K562 (cell line): ENCODE data around the gene PARD3. TPM values are rescaled to one million over a fixed set of nuclear protein-coding genes. Genes with fewer than 3 reads are reported as not detected.

Source experiments
- ATAC-seq: fragments of 200-7000 bp; cut with Tn5 transposase; 3 replicates; pipeline ENCODE4 v1.9.1; 2020; ENCODE audit warnings: moderate library complexity
- BruUV-seq: library from RNA; stranded (reverse); fragments of 400-500 nt; replicated peaks from 2 replicates; lab custom pipeline; 2021; lab: Mats Ljungman, UMichigan
- CTCF ChIA-PET: fragments of 300-600 bp; formaldehyde crosslinking; extraction: SDS; loops from one replicate; lab custom pipeline; 2021; ENCODE audit warnings: low intra/inter-chr PET ratio; lab: Yijun Ruan, JAX
- POLR2A ChIA-PET: fragments of 300-600, 350-650 bp; sonication (Branson Sonifier 250); formaldehyde crosslinking; extraction: SDS; loops from one replicate; lab custom pipeline; 2021; ENCODE audit warnings: antibody characterized with exemption, inconsistent platforms; lab: Yijun Ruan, JAX
- DNase-seq, 4 experiments: peaks; one replicate each; pipeline versions ENCODE4 v3.0.0 to v3.0.0-alpha.2; 2011 to 2018; ENCODE audit warnings: low spot score in 3 of 4, mixed read lengths in 3 of 4; ENCODE audit errors: extremely low read depth in 1 of 4
- FAIRE-seq: peaks from 2 replicates; lab custom pipeline; 2011; peaks lifted over from hg19 to GRCh38; lab: Jason Lieb, UNC
- H2AFZ ChIP-seq: 2 replicates; pipeline ENCODE4 v1.6.0; 2011; ENCODE audit warnings: low read depth, low read length, control low read depth, inconsistent platforms
- H3K27ac ChIP-seq: fragments of 200-600 bp; 3 replicates; pipeline ENCODE4 v1.8.0; 2011; ENCODE audit warnings: low read depth, mild to moderate bottlenecking, control low read depth, inconsistent platforms, low read length, moderate library complexity, mixed read lengths; ENCODE audit errors: extremely low read depth
- H3K27me3 ChIP-seq, 2 experiments: fragments of 300-600 bp in 1 of 2; 2 replicates in 1 of 2; 3 replicates in 1 of 2; pipeline versions ENCODE4 v1.6.0 to v1.8.0; 2011; ENCODE audit warnings: inconsistent platforms in 2 of 2, low read length in 2 of 2, mild to moderate bottlenecking in 1 of 2, mixed read lengths in 1 of 2, moderate library complexity in 1 of 2; ENCODE audit not compliant: control insufficient read depth in 2 of 2, insufficient read depth in 2 of 2
- H3K36me3 ChIP-seq: fragments of 300-600 bp; 3 replicates; pipeline ENCODE4 v1.8.0; 2011; ENCODE audit warnings: mild to moderate bottlenecking, low read length, inconsistent platforms; ENCODE audit not compliant: control insufficient read depth, insufficient read depth
- H3K4me1 ChIP-seq, 2 experiments: fragments of 200-600 bp in 1 of 2; replicated peaks in 1 of 2; 2 replicates in 1 of 2; 3 replicates in 1 of 2; pipeline versions ENCODE4 v1.5.1 to v1.8.0; 2011; ENCODE audit warnings: inconsistent platforms in 2 of 2, low read length in 2 of 2, mild to moderate bottlenecking in 1 of 2, mixed read lengths in 1 of 2, moderate library complexity in 1 of 2; ENCODE audit not compliant: control insufficient read depth in 2 of 2, insufficient read depth in 2 of 2
- H3K4me2 ChIP-seq: 2 replicates; pipeline ENCODE4 v1.6.1; 2011; ENCODE audit warnings: low read length, control low read depth, inconsistent platforms, mixed read lengths; ENCODE audit not compliant: insufficient read depth
- H3K4me3 ChIP-seq: fragments of 200-600 bp; sonication (generic), shearing (Covaris generic); 2 replicates; pipeline ENCODE4 v1.5.1; 2016; ENCODE audit warnings: control low read depth, inconsistent platforms
- H3K79me2 ChIP-seq: fragments of 200-600 bp; 3 replicates; pipeline ENCODE4 v1.8.0; 2011; ENCODE audit warnings: low read length, inconsistent platforms; ENCODE audit not compliant: control insufficient read depth, insufficient read depth
- H3K9ac ChIP-seq, 2 experiments: 2 replicates each; pipeline versions ENCODE4 v1.6.0 to v1.6.1; 2011; ENCODE audit warnings: low read depth in 2 of 2, low read length in 2 of 2, control low read depth in 1 of 2, inconsistent platforms in 1 of 2, mild to moderate bottlenecking in 1 of 2, mixed read lengths in 1 of 2; ENCODE audit not compliant: insufficient read depth in 1 of 2
- H3K9me1 ChIP-seq: one replicate; pipeline ENCODE4 v1.6.0; 2011; ENCODE audit warnings: inconsistent platforms, mild to moderate bottlenecking, low read length, moderate library complexity; ENCODE audit not compliant: control insufficient read depth, insufficient read depth
- H3K9me3 ChIP-seq: replicated peaks from 2 replicates; pipeline ENCODE4 v1.5.1; 2011; ENCODE audit warnings: low read depth, low read length, inconsistent platforms; ENCODE audit not compliant: control insufficient read depth, insufficient read depth
- H4K20me1 ChIP-seq: replicated peaks from 2 replicates; pipeline ENCODE4 v1.6.1; 2011; ENCODE audit warnings: low read length, inconsistent platforms, mixed read lengths; ENCODE audit not compliant: control insufficient read depth, insufficient read depth
- FUS ChIP-seq: fragments of 200-400 bp; formaldehyde crosslinking; optimal IDR thresholded peaks from 2 replicates; pipeline ENCODE3; 2017; ENCODE audit warnings: low read depth, low read length
- MYBL2 ChIP-seq, 2 experiments: fragments of 450-650 bp in 1 of 2; sonication (generic) in 1 of 2; formaldehyde crosslinking in 1 of 2; IDR thresholded peaks; 2 replicates each; pipeline versions ENCODE4 v1.6.1 to v1.8.1; 2017 to 2022; ENCODE audit warnings: borderline replicate concordance in 1 of 2, inconsistent platforms in 1 of 2, low read depth in 1 of 2, mild to moderate bottlenecking in 1 of 2, missing genetic modification reagents in 1 of 2, moderate library complexity in 1 of 2
- NUFIP1 ChIP-seq: fragments of 450-650 bp; IDR thresholded peaks from 2 replicates; pipeline ENCODE4 v1.6.1; 2018; ENCODE audit not compliant: partially characterized antibody
- TAF7 ChIP-seq: fragments of 450-650 bp; IDR thresholded peaks from 2 replicates; pipeline ENCODE4 v1.6.1; 2016; ENCODE audit warnings: missing genetic modification characterization, missing compliant biosample characterization
- ZNF197 ChIP-seq: fragments of 200-800 bp; sonication (Bioruptor generic); IDR thresholded peaks from 2 replicates; pipeline ENCODE4 v1.6.1; 2016; ENCODE audit warnings: low read depth, missing genetic modification characterization, missing compliant biosample characterization
- ZNF583 ChIP-seq: fragments of 250-450 bp; sonication (Bioruptor Pico); IDR thresholded peaks from 2 replicates; pipeline ENCODE4 v1.4.0; 2020
- ZSCAN32 ChIP-seq: fragments of 450-650 bp; formaldehyde crosslinking; IDR thresholded peaks from 2 replicates; pipeline ENCODE4 v1.4.0; 2020; ENCODE audit warnings: mild to moderate bottlenecking, moderate library complexity
- WGBS: fragments of 100-300 bp; shearing (Covaris generic); methylation state at CpG from one replicate; pipeline ENCODE4 v1.1.6; 2016; ENCODE audit warnings: low coverage, mixed read lengths; ENCODE audit not compliant: insufficient coverage; ENCODE audit errors: missing lambda C conversion rate; 5-methylcytosine and 5-hydroxymethylcytosine counted together
- in situ Hi-C: fragments of 300-500 bp; cut with MboI; formaldehyde crosslinking; loops from 4 replicates; pipeline ENCODE4 v1.15.0; 2018; ENCODE audit warnings: inconsistent platforms, mixed read lengths
- intact Hi-C: fragments of 100-400 bp; cut with micrococcal nuclease; formaldehyde crosslinking; loops from 2 replicates; pipeline ENCODE4 v1.14.2; 2022
- polyA plus RNA-seq, 8 experiments: library from polyadenylated mRNA; depleted of rRNA in 4 of 8; stranded (reverse) in 5 of 8; unstranded in 3 of 8; fragments of >200 nt; fragmentation: Nextera tagmentation in 2 of 8; fragmentation: Illumina TruSeq in 1 of 8; extraction: Ambion mirVana in 2 of 8; extraction: Trizol in 1 of 8; gene quantifications; 2 replicates each; pipeline versions ENCODE4 v1.2.1 to v1.2.3, GENCODE V29; 2011 to 2014; ENCODE audit warnings: inconsistent platforms in 1 of 8, missing spikeins in 1 of 8
- total RNA-seq, 7 experiments: library from RNA; depleted of rRNA in 6 of 7; stranded (reverse); fragments of >200 nt in 6 of 7; fragmentation: Illumina TruSeq in 2 of 7; extraction: Trizol in 2 of 7; gene quantifications; 2 replicates each; pipeline versions ENCODE4 v1.2.1 to v1.2.3, GENCODE V29; 2011 to 2021; ENCODE audit warnings: low replicate concordance in 1 of 7
- TF ChIP-seq, protein P1 (sequence below): fragments of 200-400 bp; formaldehyde crosslinking; IDR thresholded peaks from 2 replicates; pipeline ENCODE4 v1.6.1; 2017; ENCODE audit warnings: mild to moderate bottlenecking, low read depth, low read length, moderate library complexity
- TF ChIP-seq, protein P2 (sequence below): fragments of 150-350 bp; conservative IDR thresholded peaks from 2 replicates; pipeline ENCODE4 v1.6.1; 2014; ENCODE audit warnings: low read length
- TF ChIP-seq, protein P3 (sequence below): fragments of 250-450 bp; sonication (Bioruptor Pico); IDR thresholded peaks from 2 replicates; pipeline ENCODE4 v1.8.0; 2022; ENCODE audit warnings: inconsistent platforms
- TF ChIP-seq, protein P4 (sequence below), 2 experiments: fragments of 150-350 bp in 1 of 2; IDR thresholded peaks; 2 replicates each; pipeline ENCODE4 v1.6.1; 2012 to 2016; ENCODE audit warnings: low read depth in 2 of 2, low read length in 2 of 2, mild to moderate bottlenecking in 1 of 2, moderate library complexity in 1 of 2

PARD3 gene
- total and polyA plus RNA-seq, 9 of the 15 experiments (the other 6 are each of a cell fraction or from before 2014, with no cell fraction given) = 2.7 to 11.7 (median 7.7) TPM

DNA sequence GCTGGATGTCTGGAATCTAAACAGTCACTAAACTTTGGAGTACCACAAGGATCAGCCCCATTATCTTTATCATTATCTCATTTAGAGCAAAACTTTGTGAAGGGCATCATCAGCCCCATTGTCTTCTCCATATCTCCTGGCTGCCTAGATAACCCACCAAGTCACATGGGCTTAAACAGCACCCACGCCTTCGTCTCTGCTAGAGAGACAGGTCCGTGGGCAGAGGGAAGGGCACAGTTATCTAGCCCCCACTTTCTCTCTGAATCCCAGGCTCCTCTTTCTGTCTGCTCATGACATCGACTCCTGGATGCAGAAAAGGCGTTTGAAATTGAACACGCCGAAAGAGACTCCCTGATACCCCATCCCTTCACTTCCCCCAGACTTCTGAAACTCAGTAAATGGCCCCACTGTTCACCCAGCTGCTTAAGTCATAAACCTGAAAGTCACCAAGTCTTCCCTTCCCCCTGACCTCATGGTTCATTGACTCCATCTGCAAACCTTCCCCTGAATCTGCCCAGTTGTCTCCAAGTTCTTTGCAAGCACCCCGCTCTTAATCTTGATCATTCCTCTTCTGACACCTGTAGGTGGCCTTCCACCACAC, 20.9 kb upstream of the PARD3 start:
- H3K4me2 ChIP-seq = no peak overlapping the region
- no peak for DNase-seq
- no peaks in the 10 kb centered on the region for H4K20me1 ChIP-seq
- CTCF ChIA-PET = no interaction called here
- intact Hi-C loops = no loop called here
- H2AFZ ChIP-seq = no peak overlapping the region
- no peak overlapping the region for H3K27ac ChIP-seq
- FAIRE-seq = no peak
- ATAC-seq = no peak
- H3K9me3 ChIP-seq = no peaks in the 10 kb centered on the region
- BruUV-seq = no TSS peak
- TF ChIP-seq MYBL2 (IDR thresholded peaks at IDR 0.05; ENCODE audit: low read depth) (no peak), MYBL2 (CRISPR knock-in tag; IDR thresholded peaks at IDR 0.05; ENCODE audit: borderline replicate concordance) (no peak), ZSCAN32 (CRISPR knock-in tag) (no peak), NUFIP1 (no peak), ZNF197 (no peak), ZNF583 (CRISPR knock-in tag) (no peak), FUS (no peak), TAF7 (tag) (no peak)
- TF ChIP-seq, protein P1, sequence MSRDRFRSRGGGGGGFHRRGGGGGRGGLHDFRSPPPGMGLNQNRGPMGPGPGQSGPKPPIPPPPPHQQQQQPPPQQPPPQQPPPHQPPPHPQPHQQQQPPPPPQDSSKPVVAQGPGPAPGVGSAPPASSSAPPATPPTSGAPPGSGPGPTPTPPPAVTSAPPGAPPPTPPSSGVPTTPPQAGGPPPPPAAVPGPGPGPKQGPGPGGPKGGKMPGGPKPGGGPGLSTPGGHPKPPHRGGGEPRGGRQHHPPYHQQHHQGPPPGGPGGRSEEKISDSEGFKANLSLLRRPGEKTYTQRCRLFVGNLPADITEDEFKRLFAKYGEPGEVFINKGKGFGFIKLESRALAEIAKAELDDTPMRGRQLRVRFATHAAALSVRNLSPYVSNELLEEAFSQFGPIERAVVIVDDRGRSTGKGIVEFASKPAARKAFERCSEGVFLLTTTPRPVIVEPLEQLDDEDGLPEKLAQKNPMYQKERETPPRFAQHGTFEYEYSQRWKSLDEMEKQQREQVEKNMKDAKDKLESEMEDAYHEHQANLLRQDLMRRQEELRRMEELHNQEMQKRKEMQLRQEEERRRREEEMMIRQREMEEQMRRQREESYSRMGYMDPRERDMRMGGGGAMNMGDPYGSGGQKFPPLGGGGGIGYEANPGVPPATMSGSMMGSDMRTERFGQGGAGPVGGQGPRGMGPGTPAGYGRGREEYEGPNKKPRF = no peak
- TF ChIP-seq, protein P2, sequence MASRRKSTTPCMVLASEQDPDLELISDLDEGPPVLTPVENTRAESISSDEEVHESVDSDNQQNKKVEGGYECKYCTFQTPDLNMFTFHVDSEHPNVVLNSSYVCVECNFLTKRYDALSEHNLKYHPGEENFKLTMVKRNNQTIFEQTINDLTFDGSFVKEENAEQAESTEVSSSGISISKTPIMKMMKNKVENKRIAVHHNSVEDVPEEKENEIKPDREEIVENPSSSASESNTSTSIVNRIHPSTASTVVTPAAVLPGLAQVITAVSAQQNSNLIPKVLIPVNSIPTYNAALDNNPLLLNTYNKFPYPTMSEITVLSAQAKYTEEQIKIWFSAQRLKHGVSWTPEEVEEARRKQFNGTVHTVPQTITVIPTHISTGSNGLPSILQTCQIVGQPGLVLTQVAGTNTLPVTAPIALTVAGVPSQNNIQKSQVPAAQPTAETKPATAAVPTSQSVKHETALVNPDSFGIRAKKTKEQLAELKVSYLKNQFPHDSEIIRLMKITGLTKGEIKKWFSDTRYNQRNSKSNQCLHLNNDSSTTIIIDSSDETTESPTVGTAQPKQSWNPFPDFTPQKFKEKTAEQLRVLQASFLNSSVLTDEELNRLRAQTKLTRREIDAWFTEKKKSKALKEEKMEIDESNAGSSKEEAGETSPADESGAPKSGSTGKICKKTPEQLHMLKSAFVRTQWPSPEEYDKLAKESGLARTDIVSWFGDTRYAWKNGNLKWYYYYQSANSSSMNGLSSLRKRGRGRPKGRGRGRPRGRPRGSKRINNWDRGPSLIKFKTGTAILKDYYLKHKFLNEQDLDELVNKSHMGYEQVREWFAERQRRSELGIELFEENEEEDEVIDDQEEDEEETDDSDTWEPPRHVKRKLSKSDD = no peak
- TF ChIP-seq, protein P3, sequence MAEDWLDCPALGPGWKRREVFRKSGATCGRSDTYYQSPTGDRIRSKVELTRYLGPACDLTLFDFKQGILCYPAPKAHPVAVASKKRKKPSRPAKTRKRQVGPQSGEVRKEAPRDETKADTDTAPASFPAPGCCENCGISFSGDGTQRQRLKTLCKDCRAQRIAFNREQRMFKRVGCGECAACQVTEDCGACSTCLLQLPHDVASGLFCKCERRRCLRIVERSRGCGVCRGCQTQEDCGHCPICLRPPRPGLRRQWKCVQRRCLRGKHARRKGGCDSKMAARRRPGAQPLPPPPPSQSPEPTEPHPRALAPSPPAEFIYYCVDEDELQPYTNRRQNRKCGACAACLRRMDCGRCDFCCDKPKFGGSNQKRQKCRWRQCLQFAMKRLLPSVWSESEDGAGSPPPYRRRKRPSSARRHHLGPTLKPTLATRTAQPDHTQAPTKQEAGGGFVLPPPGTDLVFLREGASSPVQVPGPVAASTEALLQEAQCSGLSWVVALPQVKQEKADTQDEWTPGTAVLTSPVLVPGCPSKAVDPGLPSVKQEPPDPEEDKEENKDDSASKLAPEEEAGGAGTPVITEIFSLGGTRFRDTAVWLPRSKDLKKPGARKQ (CRISPR knock-in tag) = no peak
- TF ChIP-seq, protein P4, sequence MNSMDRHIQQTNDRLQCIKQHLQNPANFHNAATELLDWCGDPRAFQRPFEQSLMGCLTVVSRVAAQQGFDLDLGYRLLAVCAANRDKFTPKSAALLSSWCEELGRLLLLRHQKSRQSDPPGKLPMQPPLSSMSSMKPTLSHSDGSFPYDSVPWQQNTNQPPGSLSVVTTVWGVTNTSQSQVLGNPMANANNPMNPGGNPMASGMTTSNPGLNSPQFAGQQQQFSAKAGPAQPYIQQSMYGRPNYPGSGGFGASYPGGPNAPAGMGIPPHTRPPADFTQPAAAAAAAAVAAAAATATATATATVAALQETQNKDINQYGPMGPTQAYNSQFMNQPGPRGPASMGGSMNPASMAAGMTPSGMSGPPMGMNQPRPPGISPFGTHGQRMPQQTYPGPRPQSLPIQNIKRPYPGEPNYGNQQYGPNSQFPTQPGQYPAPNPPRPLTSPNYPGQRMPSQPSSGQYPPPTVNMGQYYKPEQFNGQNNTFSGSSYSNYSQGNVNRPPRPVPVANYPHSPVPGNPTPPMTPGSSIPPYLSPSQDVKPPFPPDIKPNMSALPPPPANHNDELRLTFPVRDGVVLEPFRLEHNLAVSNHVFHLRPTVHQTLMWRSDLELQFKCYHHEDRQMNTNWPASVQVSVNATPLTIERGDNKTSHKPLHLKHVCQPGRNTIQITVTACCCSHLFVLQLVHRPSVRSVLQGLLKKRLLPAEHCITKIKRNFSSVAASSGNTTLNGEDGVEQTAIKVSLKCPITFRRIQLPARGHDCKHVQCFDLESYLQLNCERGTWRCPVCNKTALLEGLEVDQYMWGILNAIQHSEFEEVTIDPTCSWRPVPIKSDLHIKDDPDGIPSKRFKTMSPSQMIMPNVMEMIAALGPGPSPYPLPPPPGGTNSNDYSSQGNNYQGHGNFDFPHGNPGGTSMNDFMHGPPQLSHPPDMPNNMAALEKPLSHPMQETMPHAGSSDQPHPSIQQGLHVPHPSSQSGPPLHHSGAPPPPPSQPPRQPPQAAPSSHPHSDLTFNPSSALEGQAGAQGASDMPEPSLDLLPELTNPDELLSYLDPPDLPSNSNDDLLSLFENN (IDR thresholded peaks at IDR 0.05; ENCODE audit: low read depth in 2 of 2, low read length in 2 of 2) = no peak
- H3K4me1 ChIP-seq = no peaks in the 10 kb centered on the region
- no peaks in the 10 kb centered on the region for H3K36me3 ChIP-seq
- no peak overlapping the region for H3K4me3 ChIP-seq
- H3K9me1 ChIP-seq = no peaks in the 10 kb centered on the region
- no peak overlapping the region for H3K9ac ChIP-seq
- in situ Hi-C loops = no loop called here
- no peaks in the 10 kb centered on the region for H3K79me2 ChIP-seq
- POLR2A ChIA-PET = no interaction called here
- H3K27me3 ChIP-seq = peaks cover 0 to 14% of the 10 kb centered on the region in 2 experiments; a peak in 2 of 5 replicates
- WGBS = 0% methylated on average over 8 of the region's 8 CpGs
